ENCODE measurements around the gene PRR7.

Gene PRR7

DNA sequence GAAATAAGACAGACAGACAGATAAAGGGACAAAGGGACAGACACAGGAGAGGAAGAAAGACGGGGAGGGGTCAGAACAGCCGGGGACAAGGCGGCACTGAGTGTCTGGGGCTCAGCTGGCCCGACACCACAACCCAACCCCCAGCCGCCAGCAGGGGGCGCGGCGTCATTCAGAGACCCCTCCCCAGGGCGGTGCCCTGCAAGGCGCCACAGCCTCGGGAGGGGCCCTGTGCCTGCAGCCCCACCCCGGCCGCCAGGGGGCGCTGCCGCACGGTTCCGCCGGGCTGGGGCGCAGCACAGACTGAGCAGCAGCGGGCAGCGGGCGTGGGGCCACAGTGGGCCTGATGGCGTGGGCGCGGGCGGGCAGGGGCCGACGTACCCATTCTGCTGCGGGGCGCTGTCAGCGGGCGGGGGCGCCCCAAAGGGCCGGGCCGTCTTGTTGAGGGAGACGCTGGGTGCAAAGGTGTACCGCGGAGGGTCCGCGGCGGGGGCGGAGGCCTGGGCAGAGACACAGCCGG, 44.9 kb downstream of the PRR7 start:
- DNase-seq (ENCODE audit: low read depth, low spot score) = peak; percentile 75
- H3K4me3 ChIP-seq (ENCODE audit: low read length) = no peak overlapping the region

DNA sequence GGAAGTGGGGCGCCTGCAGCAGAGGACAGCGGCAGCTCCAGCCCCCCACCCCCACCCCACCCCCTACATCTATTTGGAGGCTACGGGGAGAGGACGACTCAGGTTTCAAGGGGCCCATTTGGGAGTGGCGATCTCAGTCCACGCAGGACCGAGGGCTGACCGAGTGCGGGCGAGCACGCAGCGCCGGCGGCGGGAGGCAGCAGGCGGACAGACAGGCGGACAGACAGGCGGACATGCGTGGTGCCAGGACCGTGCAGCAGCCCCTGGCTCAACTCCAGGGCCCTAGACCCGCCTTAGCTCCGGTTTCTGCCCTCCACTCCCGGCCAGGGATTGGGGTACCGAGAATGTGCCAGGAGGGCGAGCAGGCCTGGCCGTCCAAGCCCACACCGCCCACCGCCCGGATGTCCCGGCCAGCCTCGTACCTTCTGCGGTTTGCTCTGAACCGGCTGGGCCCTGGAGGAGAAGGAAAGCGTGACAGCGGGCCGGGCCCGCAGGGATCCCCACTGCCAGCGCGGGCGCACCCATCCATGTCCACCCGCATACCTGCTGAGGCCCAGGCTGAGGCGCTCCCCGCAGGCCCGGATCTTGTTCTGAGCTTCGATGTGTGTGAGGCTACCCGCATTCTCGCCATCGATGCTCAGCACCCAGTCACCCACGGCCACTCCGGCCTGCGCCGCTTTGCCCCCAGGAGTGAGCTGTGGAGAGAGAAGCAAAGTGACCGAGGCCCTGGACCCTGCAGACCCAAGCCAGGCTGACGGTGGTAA, 45.6 kb downstream of the PRR7 start:
- no peak overlapping the region for H3K4me3 ChIP-seq (ENCODE audit: low read length)
- no peak for DNase-seq (ENCODE audit: low read depth, low spot score)

DNA sequence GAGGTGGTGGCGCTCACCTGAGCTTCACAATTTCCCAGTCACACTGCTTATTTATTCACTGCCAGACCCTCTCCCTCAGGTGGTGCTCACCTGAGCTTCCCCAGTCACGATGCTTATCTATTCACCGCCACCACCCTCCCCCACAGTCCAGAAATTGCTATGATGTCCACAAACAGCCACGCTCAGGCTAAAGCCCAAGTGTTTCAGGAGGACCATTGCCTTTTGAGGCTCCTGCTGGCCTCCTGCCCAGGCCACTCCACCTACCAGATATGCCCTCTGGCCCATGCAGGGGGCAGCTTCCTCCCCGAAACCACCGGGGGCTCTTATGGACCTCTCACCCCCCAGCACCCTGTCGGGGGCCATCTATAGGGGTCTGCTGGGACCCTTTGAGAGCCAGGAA, 46.2 kb downstream of the PRR7 start:
- no peak overlapping the region for H3K4me3 ChIP-seq (ENCODE audit: low read length)
- no peak for DNase-seq (ENCODE audit: low read depth, low spot score)

DNA sequence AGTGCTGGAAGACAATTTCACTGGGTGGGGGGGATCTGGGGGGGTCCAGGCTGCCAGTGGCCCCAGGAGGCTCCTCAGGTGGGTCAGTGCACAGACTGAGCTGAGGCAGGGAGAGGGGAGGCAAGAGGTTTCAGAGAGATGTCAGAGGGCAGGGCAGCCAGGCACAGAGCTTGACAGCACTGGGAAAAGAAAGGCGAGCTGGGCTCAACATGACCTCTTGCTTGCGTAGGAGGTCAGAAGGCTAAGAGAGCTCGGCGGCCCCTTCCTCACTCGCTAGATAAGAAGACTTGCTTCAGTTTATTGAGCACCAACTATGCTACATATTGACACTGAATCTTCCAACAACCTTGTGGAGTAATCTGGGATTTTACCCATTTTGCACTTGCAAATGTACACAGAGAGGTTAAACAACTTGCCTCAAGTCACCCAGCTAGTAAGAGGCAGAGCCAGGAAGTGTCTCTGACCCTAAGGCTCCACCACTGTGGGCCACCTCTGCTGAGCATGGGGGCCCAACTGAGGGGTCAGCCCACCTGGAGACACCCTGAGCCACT, 47.3 kb downstream of the PRR7 start:
- no peak for DNase-seq (ENCODE audit: low read depth, low spot score)
- H3K4me3 ChIP-seq (ENCODE audit: low read length) = no peak overlapping the region

DNA sequence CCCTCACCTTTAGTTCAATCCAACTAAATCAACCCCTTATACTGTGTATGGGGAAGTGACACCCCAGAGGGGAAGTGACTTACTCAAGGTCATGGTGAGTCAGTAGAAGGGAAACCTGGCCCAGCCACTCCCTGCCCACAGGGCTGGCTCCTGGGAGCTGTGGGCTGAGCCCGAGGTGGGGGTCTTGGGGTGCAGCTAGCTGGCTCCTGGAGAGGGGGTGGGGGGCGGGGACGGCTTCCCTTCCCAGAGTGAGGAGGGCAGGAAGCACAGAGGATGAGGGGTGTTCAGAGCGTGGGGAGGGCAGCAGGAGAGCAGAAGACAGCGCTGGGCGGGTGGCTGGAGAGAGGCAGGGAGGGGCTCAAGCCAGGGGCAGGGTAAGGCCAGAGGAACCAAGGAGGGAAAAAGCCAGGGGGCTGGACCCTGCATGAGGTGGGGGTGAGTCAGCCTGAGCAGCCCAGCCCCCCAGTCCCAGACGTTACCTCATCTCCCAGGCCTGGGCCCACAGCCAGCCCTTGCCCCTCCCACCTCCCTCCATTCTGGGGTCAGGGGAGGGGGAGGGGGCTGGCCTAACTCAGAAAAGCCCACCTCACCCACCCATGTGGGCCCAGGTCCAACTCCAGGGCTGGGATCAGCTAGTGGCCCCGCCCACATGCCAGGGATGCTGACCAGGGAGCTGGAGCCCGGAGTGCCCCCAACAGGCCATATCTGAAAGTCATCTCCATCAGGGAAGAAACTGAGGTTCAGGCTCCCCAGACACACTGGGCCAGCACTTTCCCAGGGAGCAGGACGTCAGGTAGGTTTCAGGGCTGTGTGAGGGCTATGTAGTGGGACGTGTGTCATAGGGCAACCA, 48.0 kb downstream of the PRR7 start:
- DNase-seq (ENCODE audit: low read depth, low spot score) = no peak
- no peak overlapping the region for H3K4me3 ChIP-seq (ENCODE audit: low read length)

DNA sequence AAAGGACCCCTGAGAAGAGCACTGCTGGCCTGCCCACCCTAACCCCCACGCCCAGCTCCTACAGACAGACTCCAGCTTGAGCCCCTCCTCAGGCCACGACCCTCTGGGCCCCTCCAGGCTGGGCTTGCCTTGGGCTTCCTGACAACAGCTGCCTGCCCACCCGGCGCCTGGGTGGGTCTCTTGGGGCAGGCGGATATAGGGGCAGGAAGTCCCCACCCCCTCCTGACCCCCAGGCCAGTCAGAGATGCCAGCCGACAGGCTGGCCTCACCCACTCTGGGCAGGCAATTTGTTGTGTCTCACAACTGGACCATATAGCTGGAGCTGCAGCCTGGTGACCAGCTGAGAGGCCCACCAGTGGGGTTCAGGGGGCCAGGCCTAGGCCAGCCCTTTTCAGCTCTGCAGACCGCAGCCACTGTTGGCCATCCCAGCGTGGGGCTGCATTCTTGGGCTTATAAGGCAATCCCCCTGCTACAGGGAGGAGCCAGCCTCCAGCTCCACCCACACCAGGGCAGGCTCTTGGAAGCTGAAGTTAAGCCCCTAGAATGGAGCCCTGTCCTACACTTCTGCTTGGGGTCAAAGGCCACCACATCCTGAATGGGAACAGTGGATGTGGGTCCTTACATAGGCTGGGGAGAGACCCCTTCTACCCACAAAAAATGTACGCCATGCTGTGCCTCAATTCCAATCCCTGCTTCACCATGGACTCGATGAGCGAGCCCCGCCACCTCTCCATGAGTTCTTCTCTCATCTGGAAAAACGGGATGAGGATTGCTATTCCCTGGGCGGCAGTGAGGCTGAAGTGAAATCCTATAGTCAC, 48.8 kb downstream of the PRR7 start:
- DNase-seq (ENCODE audit: low read depth, low spot score) = no peak
- H3K4me3 ChIP-seq (ENCODE audit: low read length) = no peak overlapping the region

DNA sequence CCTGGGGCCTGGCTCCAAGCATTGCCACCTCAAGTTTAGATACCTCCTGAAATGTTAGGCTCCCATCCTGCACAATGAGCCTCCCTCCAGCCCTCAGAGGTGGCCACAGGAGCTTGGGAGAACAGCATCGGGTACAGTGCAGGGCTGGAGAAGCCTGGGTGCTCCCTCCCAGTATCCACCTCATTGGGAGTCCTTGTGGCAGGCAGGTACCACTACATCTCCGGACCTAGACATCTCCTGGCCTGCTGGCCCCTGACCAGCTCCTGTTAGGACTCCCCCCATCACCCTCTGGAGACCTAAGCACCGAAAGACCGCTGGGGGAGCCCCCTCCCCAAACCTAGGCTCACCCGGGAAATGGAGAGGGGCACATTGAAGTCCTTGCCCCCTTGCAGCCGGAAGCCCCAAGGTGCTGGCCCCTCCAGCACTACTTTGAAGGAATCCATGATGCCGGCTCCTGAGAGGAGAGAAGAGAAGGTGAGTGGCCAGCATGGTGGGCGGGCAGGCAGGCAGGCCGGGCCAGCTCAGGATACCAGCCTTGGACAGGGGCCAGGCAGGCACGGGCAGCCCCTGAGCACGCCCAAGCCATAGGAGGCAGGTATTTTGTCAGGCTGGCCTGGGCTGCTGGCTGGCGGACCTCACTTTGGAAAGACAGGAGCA, 49.6 kb downstream of the PRR7 start:
- no peak for DNase-seq (ENCODE audit: low read depth, low spot score)
- H3K4me3 ChIP-seq (ENCODE audit: low read length) = no peak overlapping the region

DNA sequence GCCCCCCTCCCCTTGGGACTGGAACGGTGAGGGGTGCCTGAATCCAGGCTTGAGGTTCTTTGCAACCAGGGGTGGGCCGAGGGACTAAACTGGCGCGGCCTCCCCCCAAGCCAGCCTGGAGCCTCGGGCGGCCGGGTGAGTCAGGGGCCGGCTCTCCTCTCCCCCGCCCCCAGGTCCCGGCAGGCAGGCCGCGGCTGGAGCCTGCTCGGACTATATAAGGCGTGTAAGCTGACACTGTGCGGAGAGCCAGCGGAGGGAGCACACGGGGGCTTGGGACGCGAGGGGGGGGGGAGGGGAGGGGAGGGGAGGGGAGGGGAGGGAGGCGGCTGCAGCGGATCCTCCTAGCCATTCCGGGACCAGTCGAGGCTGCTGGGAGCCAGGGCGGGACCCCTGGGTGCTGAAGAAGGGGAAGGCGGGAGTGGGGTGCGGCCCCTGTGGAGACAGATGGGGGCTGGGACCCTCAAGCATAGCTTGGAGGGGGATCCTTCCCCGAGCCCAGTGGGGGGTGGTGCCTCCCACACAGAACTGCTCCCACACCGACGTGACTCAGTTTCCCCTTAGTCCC, 50.2 kb downstream of the PRR7 start:
- H3K4me3 ChIP-seq (ENCODE audit: low read length) = peak overlapping the region; percentile 60
- no peak for DNase-seq (ENCODE audit: low read depth, low spot score)

DNA sequence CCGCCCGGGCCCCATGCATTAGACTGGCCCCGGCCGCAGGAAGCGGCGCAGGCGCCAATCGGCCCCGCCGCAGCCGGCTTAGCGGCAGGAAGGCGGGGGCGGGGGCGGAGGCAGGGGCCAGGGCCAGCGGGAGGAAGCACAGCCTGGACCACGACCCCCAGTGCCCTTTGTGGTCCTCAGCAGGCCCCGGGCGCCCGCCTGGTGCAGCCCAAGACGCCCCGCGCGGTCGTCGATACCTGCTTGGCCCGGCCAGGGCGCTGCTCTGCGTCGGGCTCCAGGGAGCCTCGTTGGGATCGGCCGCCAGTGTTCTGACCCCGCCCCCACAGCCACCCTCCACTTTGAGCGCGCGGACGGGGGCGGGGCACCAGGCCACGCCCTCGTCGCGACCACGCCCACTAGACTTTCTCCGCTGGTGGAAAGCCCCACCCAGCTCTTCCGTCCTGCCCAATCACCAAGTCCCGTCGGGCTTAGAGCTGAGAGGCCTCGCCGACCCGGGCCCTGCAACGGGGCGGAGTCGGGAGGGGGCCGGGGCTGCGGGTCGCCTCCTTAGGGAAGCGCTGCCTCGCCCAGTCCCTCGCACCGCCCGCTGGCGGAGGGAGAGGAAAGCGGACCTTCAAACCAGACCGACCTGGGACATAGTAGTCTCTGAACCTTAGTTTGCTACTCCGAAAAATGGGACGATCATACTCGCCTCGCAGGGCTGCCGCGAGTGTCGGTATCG, 50.8 kb downstream of the PRR7 start, which contains the start of gene PDLIM7:
Gene PDLIM7 (minus strand): TSS at position 313 of the 721 bp plus-strand sequence. CDS start 1,092 bp downstream, outside the sequence.
- H3K4me3 ChIP-seq (ENCODE audit: low read length) = peak within 1 kb of the TSS; percentile 60
- DNase-seq (ENCODE audit: low read depth, low spot score) = peak; percentile 91

DNA sequence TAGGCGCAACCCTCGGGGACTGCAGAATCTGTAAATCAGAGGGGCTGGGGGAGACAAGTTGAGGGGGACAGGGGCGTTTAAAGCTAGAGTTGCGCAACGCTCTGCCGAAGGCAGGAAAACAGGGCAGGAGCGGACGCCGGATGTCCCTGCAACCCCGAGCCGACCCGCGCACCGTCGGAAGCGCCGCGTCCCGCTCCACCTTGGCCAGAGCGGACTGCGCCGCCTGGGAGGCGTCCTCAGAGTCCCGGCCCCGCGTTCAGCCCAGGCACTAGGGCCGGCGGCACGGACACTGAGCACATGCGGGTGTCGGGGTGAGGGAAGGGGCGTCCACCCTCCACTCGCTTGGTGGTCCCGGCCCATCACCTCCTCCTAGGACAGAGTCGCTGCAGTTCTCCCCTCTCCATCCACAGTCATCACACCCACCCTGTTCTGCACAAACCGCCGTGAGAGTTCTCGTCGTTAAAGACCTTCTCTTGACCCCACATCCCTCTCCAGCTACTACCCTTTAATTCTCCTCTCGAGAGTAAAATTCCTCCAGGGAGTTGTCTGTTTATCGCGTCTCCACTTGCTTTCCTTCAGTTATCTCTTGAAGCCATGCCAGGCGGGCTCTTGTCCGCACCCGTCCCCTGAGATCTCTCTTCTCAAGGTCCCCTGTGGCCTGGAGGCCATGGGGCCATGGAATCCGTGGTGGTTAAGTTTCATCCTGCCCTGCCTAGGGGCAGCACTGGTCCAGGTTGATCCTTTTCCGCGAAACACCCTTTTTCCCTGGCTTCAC, 51.6 kb downstream of the PRR7 start:
- H3K4me3 ChIP-seq (ENCODE audit: low read length) = peak overlapping the region; percentile 60

DNA sequence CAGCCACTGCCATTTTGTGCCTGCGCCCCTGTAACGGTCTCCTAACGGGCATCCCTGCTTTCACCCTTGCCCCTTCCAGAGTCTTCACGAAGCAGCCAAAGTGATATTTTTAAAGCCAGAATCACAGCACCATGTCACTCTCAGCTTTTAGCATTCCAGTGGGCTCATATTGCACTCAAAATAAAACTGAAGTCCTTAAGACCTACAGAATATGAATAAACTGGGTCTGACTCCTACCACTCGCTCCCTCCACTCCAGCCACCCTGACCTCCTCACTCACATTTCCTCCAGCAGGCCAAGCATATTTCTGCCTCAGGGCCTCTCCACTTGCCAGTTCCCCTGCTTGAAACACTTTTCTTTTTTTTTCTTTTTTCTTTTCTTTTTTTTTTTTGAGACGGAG, 53.2 kb downstream of the PRR7 start:
- no peak for DNase-seq (ENCODE audit: low read depth, low spot score)
- H3K4me3 ChIP-seq (ENCODE audit: low read length) = no peak overlapping the region

More for the DNA sequence above, 51.6 kb downstream of the PRR7 start:
- no peak for DNase-seq (ENCODE audit: low read depth, low spot score)

DNA sequence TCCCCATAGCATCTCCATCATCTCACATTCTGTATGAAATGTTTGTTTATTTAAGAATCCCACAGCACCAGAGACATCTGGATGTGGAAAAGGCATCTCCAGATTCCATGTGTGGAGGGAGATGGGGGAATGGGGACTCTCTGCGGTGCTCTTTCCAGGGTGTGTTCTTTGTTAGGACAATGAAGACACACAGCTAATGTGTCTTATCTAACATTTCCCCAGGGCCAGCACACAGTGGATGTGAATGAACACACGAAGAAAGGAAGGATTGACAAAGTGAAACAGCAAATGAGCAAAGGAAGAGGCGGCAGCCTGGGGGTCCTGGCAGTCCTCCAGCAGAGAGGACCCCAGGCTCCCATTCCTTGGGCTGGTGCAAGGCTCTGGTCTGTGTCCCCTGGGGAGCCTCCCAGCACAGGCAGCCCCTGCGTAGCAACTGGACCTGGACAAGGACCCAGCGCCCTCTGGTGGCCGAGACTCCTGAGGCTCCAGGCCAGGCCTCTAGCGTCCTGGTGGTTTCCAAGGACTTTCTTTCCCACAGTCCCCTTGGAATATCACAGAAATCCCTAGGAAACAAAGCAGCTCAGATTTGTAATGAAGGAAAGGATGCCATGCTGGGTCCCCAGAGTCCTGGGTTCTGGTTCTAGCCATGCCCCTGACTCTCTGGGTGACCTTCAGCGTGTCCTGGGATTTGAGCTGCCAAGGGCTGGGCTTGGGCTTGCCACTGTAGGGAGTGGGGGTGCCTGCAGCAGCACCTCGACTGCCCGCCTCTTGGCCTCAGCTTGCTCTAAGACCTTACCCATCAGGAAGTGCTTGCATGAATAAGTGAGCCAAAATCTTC, 54.3 kb downstream of the PRR7 start:
- H3K4me3 ChIP-seq (ENCODE audit: low read length) = no peak overlapping the region
- DNase-seq (ENCODE audit: low read depth, low spot score) = peak; percentile 60

DNA sequence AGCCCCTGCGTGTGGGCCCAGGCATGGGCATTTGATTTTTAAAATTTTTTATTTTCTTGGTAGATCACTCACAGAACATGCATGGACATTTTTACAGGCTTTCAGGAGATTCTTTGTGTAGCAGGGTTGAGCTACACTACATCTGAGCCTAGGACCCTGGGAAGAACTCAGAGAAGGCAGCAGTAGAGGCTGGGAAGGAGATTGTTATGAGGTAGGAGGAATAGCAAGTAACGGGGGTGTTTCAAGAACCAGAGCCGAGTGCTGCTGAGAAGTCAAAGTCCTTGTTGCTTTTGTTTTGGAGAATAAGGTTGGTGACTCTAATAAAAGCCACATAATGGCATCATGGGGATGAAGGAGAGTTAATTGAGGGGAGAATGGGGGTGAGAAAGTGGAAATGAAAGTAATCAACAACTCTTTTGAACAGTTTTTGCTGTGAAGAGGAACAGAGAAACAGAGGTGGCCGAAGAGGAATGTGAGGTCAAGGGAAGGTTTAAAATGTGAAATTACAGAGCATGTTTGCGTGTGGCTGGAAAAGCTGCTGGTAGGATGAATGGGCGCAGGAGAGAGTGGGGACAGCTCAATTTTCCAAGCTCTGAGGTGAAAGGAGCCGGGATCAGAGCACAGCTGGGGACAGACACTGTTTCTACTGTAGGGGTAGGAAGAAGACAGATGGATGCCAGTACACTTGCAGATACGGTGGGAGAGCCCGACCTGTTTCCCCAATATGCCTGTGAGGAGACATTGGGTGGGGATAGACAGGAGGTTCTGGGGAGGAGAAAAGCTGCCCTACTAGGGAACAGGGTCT, 55.5 kb downstream of the PRR7 start:
- no peak for DNase-seq (ENCODE audit: low read depth, low spot score)

DNA sequence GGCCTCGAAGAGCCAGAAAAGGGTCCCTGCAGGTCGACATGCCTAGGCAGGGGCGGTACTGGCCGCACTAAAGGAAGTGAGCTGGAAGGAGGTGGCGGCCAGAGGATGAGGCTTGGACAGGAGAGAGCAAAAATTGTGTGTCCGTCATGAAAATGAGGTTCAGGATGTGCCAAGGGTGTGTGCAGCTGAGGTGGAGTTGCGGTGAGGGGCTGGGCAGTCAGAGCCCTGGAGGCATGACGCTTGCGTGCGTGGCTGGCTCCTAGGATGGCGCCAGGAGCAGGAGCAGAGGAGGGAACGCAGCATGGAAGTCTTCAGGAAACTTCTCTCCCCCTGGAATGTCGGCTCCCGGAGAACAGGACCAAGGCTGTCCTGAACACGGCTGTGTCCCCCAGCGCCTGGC, 56.3 kb downstream of the PRR7 start:
- no peak overlapping the region for H3K4me3 ChIP-seq (ENCODE audit: low read length)
- DNase-seq (ENCODE audit: low read depth, low spot score) = no peak

More for the DNA sequence above, 55.5 kb downstream of the PRR7 start:
- no peak overlapping the region for H3K4me3 ChIP-seq (ENCODE audit: low read length)

DNA sequence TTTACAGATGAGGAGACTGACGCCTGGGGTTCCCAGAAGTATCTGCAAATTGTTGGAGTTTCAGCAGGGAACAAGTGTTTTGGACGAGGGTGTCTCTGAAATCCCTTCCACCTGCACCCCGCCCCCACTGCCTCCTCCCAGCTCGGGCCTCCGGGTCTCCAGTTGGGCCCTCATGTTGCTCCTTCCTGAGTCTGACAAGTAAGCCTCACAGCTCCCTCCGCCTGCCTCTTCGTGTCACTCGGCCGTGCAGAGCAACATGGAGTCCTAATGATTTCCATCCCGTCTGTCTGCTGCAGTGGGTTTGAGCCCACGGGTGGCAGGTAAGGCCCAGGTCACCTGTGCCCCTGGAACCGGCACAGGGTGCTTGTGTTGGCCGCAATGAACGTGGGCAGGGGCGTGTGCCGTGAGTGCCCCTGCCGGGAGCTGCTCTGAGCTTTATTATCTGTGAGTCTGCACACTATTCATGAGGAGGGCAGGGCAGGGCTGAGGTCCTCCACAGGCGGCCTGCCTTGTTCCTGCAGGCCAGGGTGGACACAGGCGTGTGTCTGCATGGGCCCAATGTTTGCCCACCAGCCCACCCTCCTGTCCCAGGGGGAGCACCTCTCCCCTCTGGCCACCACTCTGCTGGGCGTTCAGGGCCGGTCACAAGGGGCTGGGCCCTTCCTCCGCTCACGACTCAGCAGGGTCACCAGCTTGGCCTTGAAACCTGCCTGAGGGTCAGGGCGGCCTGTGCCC, 56.9 kb downstream of the PRR7 start:
- DNase-seq (ENCODE audit: low read depth, low spot score) = no peak
- no peak overlapping the region for H3K4me3 ChIP-seq (ENCODE audit: low read length)

Measured in Jurkat, Clone E6-1 (cell line).